GM18909 (cell line): ENCODE data around the gene SMCR8.
"Not testable (repeated sequence)": the region's sequence is repeated elsewhere in the genome, so short reads cannot be mapped to it uniquely, and the experiment has no call there.

Experiments
- ATAC-seq: cut with Tn5 transposase; IDR thresholded peaks from one replicate; pipeline ENCODE4 v1.9.1; 2021; ENCODE audit warnings: mild to moderate bottlenecking; ENCODE audit not compliant: unreplicated experiment, poor library complexity

Gene SMCR8

GRCh38 chr17:18314731-18315561 is at the start of gene SMCR8, which contains the start of gene TOP3A:
SMCR8 (plus strand) TSS chr17:18315293; CDS start chr17:18315790, 497 bp downstream.
TOP3A (minus strand) TSS chr17:18314994; CDS start chr17:18314778, 216 bp downstream.
- peak; percentile 84 for ATAC-seq

- no peak for ATAC-seq
Observed at GRCh38 chr17:18267366-18267765, 47.7 kb upstream of the SMCR8 start.

- no peak for ATAC-seq
Observed at GRCh38 chr17:18267927-18268711, 47.0 kb upstream of the SMCR8 start.

GRCh38 chr17:18270046-18270931 is 44.8 kb upstream of the SMCR8 start:
- ATAC-seq = no peak

GRCh38 chr17:18277076-18277475 is 38.0 kb upstream of the SMCR8 start:
- ATAC-seq = no peak

GRCh38 chr17:18278867-18279266 is 36.2 kb upstream of the SMCR8 start:
- no peak for ATAC-seq

- no peak for ATAC-seq
Observed at GRCh38 chr17:18280249-18280648, 34.8 kb upstream of the SMCR8 start.

GRCh38 chr17:18280766-18281371 is 34.2 kb upstream of the SMCR8 start:
- ATAC-seq = no peak

GRCh38 chr17:18281788-18282187 is 33.3 kb upstream of the SMCR8 start:
- ATAC-seq = no peak

- ATAC-seq = no peak
Observed at GRCh38 chr17:18285296-18285695, 29.8 kb upstream of the SMCR8 start.

- ATAC-seq = no peak
Observed at GRCh38 chr17:18291718-18292540, 23.2 kb upstream of the SMCR8 start.

- not testable (repeated sequence) for ATAC-seq
Observed at GRCh38 chr17:18298061-18298460, 17.0 kb upstream of the SMCR8 start.

- ATAC-seq = no peak
Observed at GRCh38 chr17:18300725-18301480, 14.2 kb upstream of the SMCR8 start.

- not testable (repeated sequence) for ATAC-seq
Observed at GRCh38 chr17:18303206-18303605, 11.9 kb upstream of the SMCR8 start.

- no peak for ATAC-seq
Observed at GRCh38 chr17:18309202-18309601, 5.9 kb upstream of the SMCR8 start.

GRCh38 chr17:18314059-18314730 is 898 bp upstream of the SMCR8 start:
- peak; percentile 20 for ATAC-seq

GRCh38 chr17:18315562-18315922 is 449 bp downstream of the SMCR8 start:
- ATAC-seq = no peak

- no peak for ATAC-seq
Observed at GRCh38 chr17:18315961-18316360, 868 bp downstream of the SMCR8 start.
